ENCODE measurements around the gene PIK3AP1. TPM values are rescaled to one million over a fixed set of nuclear protein-coding genes. Genes with fewer than 3 reads are reported as not detected.

PIK3AP1 gene
- total and polyA plus RNA-seq, 4 donors: 2.1 to 8.7 (median 4.1) TPM

GRCh38 chr10:96612055-96612830, 108.1 kb downstream of the PIK3AP1 start:
- Histone ChIP-seq H3K4me1 (ENCODE audit: control insufficient read depth, insufficient read depth, low read length) (peaks cover 10% of the 10 kb centered on the region), H3K27ac (ENCODE audit: low read depth, low read length) (no peak overlapping the region), H3K9me3 (ENCODE audit: control insufficient read depth, insufficient read depth, low read length) (no peaks in the 10 kb centered on the region), H3K36me3 (ENCODE audit: control insufficient read depth, insufficient read depth, low read length) (no peaks in the 10 kb centered on the region), H3K27me3 (ENCODE audit: control insufficient read depth, insufficient read depth, low read length) (no peaks in the 10 kb centered on the region), H3K4me3 (ENCODE audit: low read depth, low read length) (no peak overlapping the region)
- WGBS (ENCODE audit: insufficient coverage): 94% methylated on average over 2 of the region's 8 CpGs
- DNase-seq (ENCODE audit: low read depth in 4 of 6, low spot score in 6 of 6): no peak

GRCh38 chr10:96610817-96611216, 109.5 kb downstream of the PIK3AP1 start:
- no peaks in the 10 kb centered on the region for H3K9me3 ChIP-seq (ENCODE audit: control insufficient read depth, insufficient read depth, low read length)
- no peaks in the 10 kb centered on the region for H3K27me3 ChIP-seq (ENCODE audit: control insufficient read depth, insufficient read depth, low read length)
- no peak for DNase-seq (ENCODE audit: low read depth in 4 of 6, low spot score in 6 of 6)
- WGBS (ENCODE audit: insufficient coverage): 91% methylated on average over 3 of the region's 6 CpGs
- no peak overlapping the region for H3K27ac ChIP-seq (ENCODE audit: low read depth, low read length)
- no peaks in the 10 kb centered on the region for H3K36me3 ChIP-seq (ENCODE audit: control insufficient read depth, insufficient read depth, low read length)
- no peak overlapping the region for H3K4me3 ChIP-seq (ENCODE audit: low read depth, low read length)
- H3K4me1 ChIP-seq (ENCODE audit: control insufficient read depth, insufficient read depth, low read length): peaks cover 9% of the 10 kb centered on the region

DNA sequence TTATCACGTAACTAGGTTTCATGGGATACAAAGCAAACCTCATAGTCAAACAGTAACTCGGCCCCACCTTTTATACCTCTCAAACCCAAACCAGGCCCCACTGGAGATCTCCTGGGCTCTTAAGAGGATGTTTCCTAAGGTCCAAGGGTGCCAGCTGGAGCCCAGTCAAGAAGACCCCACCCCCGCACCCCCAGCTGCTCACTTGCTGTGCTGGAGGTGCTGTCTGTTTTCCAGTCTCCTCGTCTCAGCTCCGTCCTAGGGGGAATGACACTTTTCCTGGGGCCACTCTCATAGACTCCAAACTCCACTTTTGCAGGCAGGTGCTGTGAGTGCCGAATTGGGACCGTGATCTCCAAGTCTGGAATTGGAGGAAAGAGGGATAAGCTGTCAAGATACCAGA, 110.8 kb downstream of the PIK3AP1 start:
- WGBS (ENCODE audit: insufficient coverage): 90% methylated on average over 4 of the region's 7 CpGs
- H3K27me3 ChIP-seq (ENCODE audit: control insufficient read depth, insufficient read depth, low read length): no peaks in the 10 kb centered on the region
- DNase-seq (ENCODE audit: low read depth in 4 of 6, low spot score in 6 of 6): no peak
- H3K9me3 ChIP-seq (ENCODE audit: control insufficient read depth, insufficient read depth, low read length): no peaks in the 10 kb centered on the region
- no peak overlapping the region for H3K4me3 ChIP-seq (ENCODE audit: low read depth, low read length)
- H3K4me1 ChIP-seq (ENCODE audit: control insufficient read depth, insufficient read depth, low read length): peaks cover 9% of the 10 kb centered on the region
- no peak overlapping the region for H3K27ac ChIP-seq (ENCODE audit: low read depth, low read length)
- H3K36me3 ChIP-seq (ENCODE audit: control insufficient read depth, insufficient read depth, low read length): no peaks in the 10 kb centered on the region

DNA sequence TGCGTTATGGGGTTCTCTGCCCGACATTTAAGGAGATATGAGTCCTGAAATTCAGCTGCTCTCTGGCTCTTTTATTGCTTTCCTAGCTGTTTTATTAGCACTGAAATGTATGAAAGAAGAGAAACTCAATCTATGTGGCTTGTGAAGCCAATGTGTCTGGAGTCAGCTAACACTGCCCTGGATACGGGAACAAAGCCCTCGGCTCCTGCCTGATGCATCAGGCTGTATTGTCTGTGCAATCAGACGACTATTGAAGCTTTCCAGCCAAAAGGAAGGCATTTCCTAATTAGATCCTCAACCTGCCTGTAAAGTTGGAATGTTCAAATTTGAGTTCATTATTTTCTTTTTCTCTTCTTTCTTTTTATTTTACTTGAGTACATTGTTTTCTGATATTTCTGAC, 111.5 kb downstream of the PIK3AP1 start:
- Histone ChIP-seq H3K4me1 (ENCODE audit: control insufficient read depth, insufficient read depth, low read length) (peaks cover 9% of the 10 kb centered on the region), H3K36me3 (ENCODE audit: control insufficient read depth, insufficient read depth, low read length) (no peaks in the 10 kb centered on the region), H3K27me3 (ENCODE audit: control insufficient read depth, insufficient read depth, low read length) (no peaks in the 10 kb centered on the region), H3K27ac (ENCODE audit: low read depth, low read length) (no peak overlapping the region), H3K9me3 (ENCODE audit: control insufficient read depth, insufficient read depth, low read length) (no peaks in the 10 kb centered on the region), H3K4me3 (ENCODE audit: low read depth, low read length) (no peak overlapping the region)
- DNase-seq (ENCODE audit: low read depth in 4 of 6, low spot score in 6 of 6): peak in 1 of 6 donors; percentile 46
- WGBS (ENCODE audit: insufficient coverage): 25% methylated on average over 2 of the region's 5 CpGs

DNA sequence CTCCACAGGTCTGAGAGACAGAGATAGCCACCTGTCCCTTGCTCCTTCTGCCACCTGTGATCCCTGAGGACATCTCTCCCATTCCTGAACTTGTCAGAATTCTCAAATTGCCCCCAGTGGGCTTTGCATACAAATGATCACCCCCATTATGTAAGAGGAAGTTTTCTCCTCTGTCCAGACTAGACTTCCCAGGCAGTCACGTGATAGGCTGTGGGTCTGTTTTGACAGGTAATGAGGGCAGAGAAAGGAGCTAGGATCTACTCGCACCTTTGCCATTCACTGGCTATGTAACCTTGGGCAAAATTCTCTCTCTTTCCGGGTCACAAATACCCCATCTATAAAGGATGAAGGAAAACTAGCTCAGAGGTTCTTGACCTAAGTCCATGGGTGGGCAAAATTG, 112.1 kb downstream of the PIK3AP1 start:
- H3K27ac ChIP-seq (ENCODE audit: low read depth, low read length): no peak overlapping the region
- H3K9me3 ChIP-seq (ENCODE audit: control insufficient read depth, insufficient read depth, low read length): no peaks in the 10 kb centered on the region
- no CpG with 5 or more reads among the region's 3 CpGs for WGBS (ENCODE audit: insufficient coverage)
- H3K27me3 ChIP-seq (ENCODE audit: control insufficient read depth, insufficient read depth, low read length): no peaks in the 10 kb centered on the region
- peaks cover 9% of the 10 kb centered on the region for H3K4me1 ChIP-seq (ENCODE audit: control insufficient read depth, insufficient read depth, low read length)
- no peak overlapping the region for H3K4me3 ChIP-seq (ENCODE audit: low read depth, low read length)
- no peaks in the 10 kb centered on the region for H3K36me3 ChIP-seq (ENCODE audit: control insufficient read depth, insufficient read depth, low read length)
- no peak for DNase-seq (ENCODE audit: low read depth in 4 of 6, low spot score in 6 of 6)

GRCh38 chr10:96606946-96607345, 113.4 kb downstream of the PIK3AP1 start:
- Histone ChIP-seq H3K27ac (ENCODE audit: low read depth, low read length) (no peak overlapping the region), H3K9me3 (ENCODE audit: control insufficient read depth, insufficient read depth, low read length) (no peaks in the 10 kb centered on the region), H3K36me3 (ENCODE audit: control insufficient read depth, insufficient read depth, low read length) (no peaks in the 10 kb centered on the region), H3K4me3 (ENCODE audit: low read depth, low read length) (no peak overlapping the region), H3K27me3 (ENCODE audit: control insufficient read depth, insufficient read depth, low read length) (no peaks in the 10 kb centered on the region), H3K4me1 (ENCODE audit: control insufficient read depth, insufficient read depth, low read length) (peaks cover 9% of the 10 kb centered on the region)
- no CpG with 5 or more reads among the region's 1 CpG for WGBS (ENCODE audit: insufficient coverage)
- DNase-seq (ENCODE audit: low read depth in 4 of 6, low spot score in 6 of 6): no peak

DNA sequence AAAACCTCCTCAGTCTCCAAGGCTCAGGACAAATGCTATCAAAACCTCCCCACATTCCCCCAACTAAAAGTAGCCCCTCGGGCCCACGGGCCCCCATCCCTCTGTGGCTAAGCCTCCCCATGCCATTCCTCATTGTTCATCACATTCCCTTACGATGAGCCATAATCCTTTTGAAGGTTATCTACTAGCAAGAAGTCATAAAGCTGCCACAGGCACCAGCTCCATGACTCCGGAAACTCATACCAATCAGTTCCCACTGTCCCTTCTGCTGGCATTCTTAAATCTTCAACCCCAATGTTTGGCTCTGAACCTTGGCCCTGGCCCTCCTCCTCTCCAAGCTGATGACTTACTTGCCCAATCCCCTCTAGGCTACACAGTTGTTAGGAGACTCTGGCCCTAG, 114.1 kb downstream of the PIK3AP1 start:
- whole genome bisulfite sequencing (ENCODE audit: insufficient coverage): 88% methylated on average over 4 of the region's 4 CpGs
- H3K36me3 ChIP-seq (ENCODE audit: control insufficient read depth, insufficient read depth, low read length): no peaks in the 10 kb centered on the region
- no peak overlapping the region for H3K4me3 ChIP-seq (ENCODE audit: low read depth, low read length)
- no peaks in the 10 kb centered on the region for H3K9me3 ChIP-seq (ENCODE audit: control insufficient read depth, insufficient read depth, low read length)
- no peak for DNase-seq (ENCODE audit: low read depth in 4 of 6, low spot score in 6 of 6)
- no peaks in the 10 kb centered on the region for H3K27me3 ChIP-seq (ENCODE audit: control insufficient read depth, insufficient read depth, low read length)
- H3K4me1 ChIP-seq (ENCODE audit: control insufficient read depth, insufficient read depth, low read length): peaks cover 9% of the 10 kb centered on the region
- H3K27ac ChIP-seq (ENCODE audit: low read depth, low read length): no peak overlapping the region

GRCh38 chr10:96600337-96600736, 120.0 kb downstream of the PIK3AP1 start:
- WGBS (ENCODE audit: insufficient coverage): 50% methylated on average over 1 of the region's 4 CpGs
- DNase-seq (ENCODE audit: low read depth in 4 of 6, low spot score in 6 of 6): no peak
- H3K9me3 ChIP-seq (ENCODE audit: control insufficient read depth, insufficient read depth, low read length): no peaks in the 10 kb centered on the region
- no peak overlapping the region for H3K4me3 ChIP-seq (ENCODE audit: low read depth, low read length)
- H3K27ac ChIP-seq (ENCODE audit: low read depth, low read length): no peak overlapping the region
- H3K36me3 ChIP-seq (ENCODE audit: control insufficient read depth, insufficient read depth, low read length): no peaks in the 10 kb centered on the region
- H3K4me1 ChIP-seq (ENCODE audit: control insufficient read depth, insufficient read depth, low read length): no peaks in the 10 kb centered on the region
- H3K27me3 ChIP-seq (ENCODE audit: control insufficient read depth, insufficient read depth, low read length): no peaks in the 10 kb centered on the region

DNA sequence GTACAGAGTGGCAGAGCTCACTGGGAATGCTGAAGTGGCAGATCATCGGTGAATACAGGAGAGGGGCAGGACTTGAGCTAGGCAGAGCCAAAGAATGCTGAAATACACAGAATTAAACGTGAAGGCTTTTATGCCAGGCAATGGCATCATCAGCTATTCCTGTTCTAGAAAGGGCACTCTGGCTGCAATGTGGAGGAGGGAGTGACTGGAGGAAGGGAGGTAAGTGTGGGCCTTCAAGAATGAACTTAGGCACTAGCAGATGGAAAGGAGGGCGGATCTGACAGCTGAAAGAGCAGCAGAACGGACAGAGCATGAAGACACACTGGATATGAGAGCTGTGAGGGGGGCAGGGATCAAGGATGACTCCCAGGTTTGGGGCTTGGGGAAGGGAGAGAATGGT, 121.5 kb downstream of the PIK3AP1 start:
- no peaks in the 10 kb centered on the region for H3K9me3 ChIP-seq (ENCODE audit: control insufficient read depth, insufficient read depth, low read length)
- H3K4me3 ChIP-seq (ENCODE audit: low read depth, low read length): no peak overlapping the region
- H3K36me3 ChIP-seq (ENCODE audit: control insufficient read depth, insufficient read depth, low read length): no peaks in the 10 kb centered on the region
- no peak for DNase-seq (ENCODE audit: low read depth in 4 of 6, low spot score in 6 of 6)
- H3K27ac ChIP-seq (ENCODE audit: low read depth, low read length): no peak overlapping the region
- WGBS (ENCODE audit: insufficient coverage): 93% methylated on average over 4 of the region's 4 CpGs
- no peaks in the 10 kb centered on the region for H3K27me3 ChIP-seq (ENCODE audit: control insufficient read depth, insufficient read depth, low read length)
- H3K4me1 ChIP-seq (ENCODE audit: control insufficient read depth, insufficient read depth, low read length): no peaks in the 10 kb centered on the region
